Activated CD4-positive, alpha-beta T cell treated with anti-CD3 and anti-CD28 coated beads, Interleukin-2, amount 50 U/mL, for 48 hours (primary cell): ENCODE measurements around the gene SCAMP3.
"Not testable (repeated sequence)": the region's sequence is repeated elsewhere in the genome, so short reads cannot be mapped to it uniquely, and the experiment has no call there.

Experiments used
- DNase-seq, 2 experiments: peaks; one replicate each; pipeline ENCODE4 v3.0.0-alpha.2; 2020

The SCAMP3 gene

DNA sequence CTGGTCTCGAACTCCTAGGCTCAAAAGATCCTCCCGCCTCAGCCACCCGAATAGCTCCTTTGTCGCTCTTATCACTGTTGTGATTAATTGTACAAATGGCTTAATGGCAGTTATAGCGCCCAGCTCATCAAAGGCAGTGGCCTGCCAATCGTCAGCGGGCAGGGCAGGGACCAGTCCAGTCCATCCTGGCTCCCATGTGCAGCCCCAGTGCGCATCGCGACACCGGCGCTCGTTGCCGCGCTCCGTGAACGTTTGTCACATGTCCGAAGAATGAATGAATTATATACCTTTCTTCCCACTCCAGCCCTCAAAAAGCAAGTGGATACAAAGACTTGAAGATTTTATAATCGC is 35.3 kb downstream of the SCAMP3 start:
- peak; percentile 59 to 68 for DNase-seq

DNA sequence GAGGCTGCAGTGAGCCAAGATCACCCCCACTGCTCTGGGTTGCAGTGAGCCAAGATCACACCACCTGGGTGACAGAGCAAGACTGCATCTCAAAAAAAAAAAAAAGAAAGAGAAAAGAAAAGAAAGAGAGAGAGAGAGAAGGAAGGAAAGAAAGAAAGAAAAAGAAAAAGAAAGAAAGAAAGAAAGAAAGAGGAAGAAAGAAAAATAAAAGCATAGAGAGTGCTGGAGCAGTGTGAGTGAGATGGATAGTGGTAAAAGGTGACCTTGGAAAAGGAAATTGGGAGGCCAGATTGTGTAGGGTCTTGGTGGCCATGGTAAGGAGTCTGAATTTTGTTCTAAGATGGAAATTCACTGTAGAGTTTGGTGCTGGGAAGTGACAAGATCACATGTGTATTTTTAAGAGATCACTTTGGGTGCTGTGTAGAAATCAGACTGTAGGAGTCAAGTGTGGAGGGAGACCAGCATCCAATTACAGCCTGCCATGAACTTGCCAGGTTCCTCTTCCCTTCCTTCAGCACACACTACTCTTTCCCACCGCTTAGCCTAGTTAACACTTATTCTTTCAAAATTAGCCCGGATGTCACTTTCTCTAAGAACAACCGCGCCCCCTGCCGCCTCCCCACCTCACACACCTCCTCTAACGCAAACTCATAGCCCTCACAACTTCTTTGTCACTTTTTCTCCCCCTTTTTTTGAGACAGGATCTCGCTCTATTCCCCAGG is 35.8 kb downstream of the SCAMP3 start:
- peak; percentile 82 to 86 for DNase-seq

DNA sequence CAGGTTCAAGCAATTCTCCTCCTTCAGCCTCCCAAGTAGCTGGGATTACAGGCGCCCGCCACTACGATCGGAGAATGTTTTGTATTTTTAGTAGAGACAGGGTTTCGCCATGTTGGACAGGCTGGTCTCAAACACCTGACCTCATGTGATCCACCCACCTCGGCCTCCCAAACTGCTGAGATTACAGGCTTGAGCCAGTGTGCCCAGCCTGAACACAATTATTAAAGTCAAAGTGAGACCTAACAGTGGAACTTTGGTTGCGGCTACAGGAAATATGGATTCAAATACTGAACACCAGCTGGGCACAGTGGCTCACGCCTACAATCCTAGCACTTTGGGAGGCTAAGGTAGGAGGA is 36.8 kb downstream of the SCAMP3 start:
- not testable (repeated sequence) for DNase-seq

- DNase-seq: no peak
Measured at GRCh38 chr1:155223047-155223446, 39.1 kb downstream of the SCAMP3 start.

GRCh38 chr1:155220211-155220965 is 41.8 kb downstream of the SCAMP3 start:
- not testable (repeated sequence) for DNase-seq

- no peak for DNase-seq
Measured at GRCh38 chr1:155219592-155220031, 42.5 kb downstream of the SCAMP3 start.

DNA sequence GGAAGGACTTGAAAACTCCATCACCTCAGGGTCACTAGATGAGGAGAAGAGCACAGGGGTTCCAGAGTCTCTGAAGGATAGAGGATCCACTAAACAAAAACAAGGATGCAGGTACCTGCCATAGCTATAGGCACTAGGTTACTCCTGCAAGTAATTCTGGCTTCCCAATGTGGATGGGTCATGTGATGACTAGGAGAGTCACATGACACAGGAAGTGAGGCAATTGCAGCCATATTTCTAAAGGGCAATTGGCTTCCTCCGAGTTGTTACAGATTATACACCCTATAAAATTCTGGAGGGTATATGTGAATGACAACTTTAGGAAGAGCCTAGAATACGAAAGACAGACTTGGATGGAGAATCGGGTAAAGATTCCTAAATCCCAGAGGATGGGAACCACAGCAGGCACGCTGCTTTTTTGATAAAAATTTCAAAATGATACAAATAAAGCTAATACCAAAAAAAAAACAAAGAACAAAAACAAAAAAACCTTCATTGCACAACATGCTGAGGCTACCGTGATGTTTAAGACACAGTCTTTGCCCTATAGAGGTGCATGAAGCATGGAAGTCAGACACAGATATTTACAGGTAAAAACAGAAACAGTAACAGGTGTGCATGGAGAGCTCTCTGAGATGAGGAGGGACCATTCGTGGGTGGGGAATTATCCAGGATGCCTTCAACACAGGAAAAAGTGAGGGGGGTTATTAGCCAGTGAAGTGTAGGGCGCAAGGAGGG is 43.1 kb downstream of the SCAMP3 start:
- no peak for DNase-seq

DNA sequence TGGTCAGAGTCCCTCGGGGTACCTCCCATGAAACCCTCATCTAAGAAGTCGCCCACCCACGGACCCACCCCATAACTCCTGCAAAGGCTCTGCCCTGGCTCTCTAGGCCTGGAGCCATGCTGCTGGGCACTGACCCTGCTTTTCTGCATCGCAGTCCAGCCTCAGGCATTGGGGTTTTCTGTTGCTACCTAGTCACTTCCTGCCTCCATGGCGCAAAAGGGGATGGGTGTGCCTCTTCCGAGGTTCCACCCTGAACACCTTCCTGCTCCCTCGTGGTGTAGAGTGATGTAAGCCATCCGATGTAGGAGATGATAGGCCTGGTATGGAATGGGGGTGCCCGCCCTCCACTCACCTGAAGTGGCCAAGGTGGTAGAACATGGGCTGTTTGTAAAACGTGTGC is 47.5 kb downstream of the SCAMP3 start:
- DNase-seq: not testable (repeated sequence)

- DNase-seq: not testable (repeated sequence)
Measured at GRCh38 chr1:155212051-155212440, 50.1 kb downstream of the SCAMP3 start.

GRCh38 chr1:155211381-155212050 is 50.6 kb downstream of the SCAMP3 start:
- DNase-seq: not testable (repeated sequence)

DNA sequence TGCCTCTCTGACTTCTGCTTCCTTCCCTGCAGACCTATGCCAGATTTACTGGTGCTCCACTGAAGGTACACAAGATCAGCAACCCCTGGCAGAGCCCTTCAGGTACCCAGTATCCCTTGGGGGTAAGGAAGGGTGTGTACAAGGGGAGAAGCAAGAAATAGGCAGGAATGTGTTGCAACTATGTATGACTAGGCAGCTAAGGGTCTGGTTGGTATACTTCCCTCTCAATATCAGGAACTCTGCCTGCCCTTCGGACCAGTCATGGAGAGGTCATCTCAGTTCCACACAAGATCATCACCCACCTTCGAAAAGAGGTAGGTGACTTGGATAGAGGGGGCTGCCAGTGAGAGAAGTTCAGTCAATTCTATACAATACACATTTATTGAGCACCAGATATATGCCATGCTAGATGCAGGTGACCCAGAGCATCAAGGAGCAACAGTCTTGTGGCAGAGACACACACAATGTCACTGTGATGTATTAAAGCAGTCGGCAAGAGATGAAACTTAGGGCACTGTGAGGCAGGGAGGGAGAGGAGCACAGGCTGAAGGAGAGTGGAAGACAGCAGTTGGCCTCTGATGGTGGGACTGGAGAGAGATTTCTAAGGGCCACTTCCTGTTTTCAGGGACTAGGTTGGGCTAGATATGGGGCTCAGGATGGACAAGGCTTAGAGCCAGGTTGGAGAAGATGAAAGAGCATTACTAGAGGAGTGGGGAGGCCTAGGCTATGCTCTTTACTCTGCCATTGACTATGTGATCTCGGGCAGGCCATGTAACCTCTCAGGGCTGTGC is 51.7 kb downstream of the SCAMP3 start:
- no peak for DNase-seq

GRCh38 chr1:155209312-155209721 is 52.8 kb downstream of the SCAMP3 start:
- DNase-seq: no peak

DNA sequence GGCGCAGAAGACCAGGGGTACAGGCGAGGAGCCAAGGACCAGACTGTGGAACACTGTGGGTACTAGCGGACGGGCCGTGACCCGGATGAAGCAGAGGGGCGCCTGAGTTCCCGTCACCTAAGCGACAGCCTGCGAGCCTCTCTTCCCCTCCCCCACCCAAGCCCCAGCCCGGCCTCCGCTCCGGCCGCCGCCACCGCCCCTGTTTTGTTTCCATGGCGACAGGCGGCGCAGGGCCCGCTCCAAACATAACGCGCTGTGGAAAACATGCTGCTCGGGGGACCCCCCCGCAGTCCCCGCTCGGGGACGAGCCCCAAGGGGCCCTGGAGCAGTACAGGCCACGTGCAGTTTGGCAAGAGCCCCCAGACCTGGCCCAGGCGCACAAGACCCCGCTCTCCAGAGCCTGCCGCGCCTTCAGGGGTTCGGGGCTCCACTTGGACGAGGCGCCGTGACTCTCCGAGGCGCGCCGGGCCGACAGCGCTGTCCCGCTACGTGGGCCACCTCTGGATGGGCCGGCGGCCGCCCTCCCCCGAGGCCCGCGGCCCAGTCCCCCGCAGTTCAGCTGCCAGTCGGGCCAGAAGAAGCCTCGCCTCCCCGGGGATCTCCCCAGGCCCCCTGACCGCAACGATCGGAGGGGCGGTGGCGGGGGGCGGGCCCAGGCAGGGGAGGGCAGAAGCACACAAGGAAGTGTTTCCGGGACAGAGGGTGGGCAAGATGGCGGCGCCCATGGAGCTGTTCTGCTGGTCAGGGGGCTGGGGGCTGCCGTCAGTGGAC is 53.4 kb downstream of the SCAMP3 start, which contains the start of gene MTX1:
Gene MTX1 (plus strand): TSS at position 155 of the 771 bp plus-strand sequence. CDS start 110 bp downstream, at position 265.
- DNase-seq: peak; percentile 89

GRCh38 chr1:155207806-155208540 is 54.2 kb downstream of the SCAMP3 start, which contains the start of gene THBS3:
TSS of gene THBS3 (minus strand) at chr1:155207897. CDS start at chr1:155207876, 21 bp downstream.
- no peak for DNase-seq

DNA sequence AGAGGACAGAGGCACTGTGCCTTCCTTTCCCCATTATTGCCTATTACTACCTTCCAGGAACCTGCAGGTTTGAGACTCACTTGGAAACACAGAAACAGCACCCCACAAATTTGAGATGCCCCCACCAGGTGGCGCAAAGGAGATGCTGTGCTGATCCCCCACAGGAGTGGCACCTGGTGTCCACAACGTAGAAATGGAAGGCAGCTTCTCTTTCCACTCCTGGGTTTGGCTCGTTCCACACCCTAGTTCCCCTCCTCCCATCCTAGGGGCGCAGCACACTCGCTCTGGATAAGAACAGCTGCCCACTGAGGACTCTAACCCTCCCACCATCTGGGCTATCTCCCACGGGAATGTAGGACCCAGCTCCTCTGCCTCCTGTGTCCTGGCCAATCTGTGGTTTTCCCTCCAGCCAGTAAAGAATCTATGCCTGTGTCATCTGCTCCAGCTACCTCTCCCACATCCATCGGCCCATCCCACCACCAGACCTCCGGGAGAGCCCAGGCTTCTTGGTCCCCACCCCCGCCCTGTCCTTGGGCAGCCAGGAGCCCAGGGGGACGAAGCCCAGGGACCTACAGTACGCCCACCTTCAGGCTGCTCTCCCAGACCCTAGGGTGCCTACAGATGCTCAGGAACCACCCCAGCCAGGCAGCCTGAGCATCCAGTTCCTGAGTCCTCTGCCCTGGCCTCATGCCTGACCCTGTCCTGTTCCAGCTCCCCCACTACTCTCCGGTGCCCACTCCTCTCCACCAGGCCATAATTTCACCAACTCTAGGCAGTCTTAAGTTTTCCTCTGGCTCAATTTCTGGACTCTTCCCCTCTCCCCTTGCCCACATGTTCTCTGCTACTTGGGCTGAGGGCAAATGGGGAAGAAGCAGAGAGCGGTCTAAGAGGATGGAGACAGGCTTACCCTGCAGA is 55.0 kb downstream of the SCAMP3 start:
- peak; percentile 95 to 96 for DNase-seq
